SK-N-MC (cell line): ENCODE data around the gene DNER.

ENCODE experiments used
- EZH2 ChIP-seq: fragments of 200-600 bp; sonication (generic); IDR thresholded peaks from one replicate; pipeline ENCODE4 v1.6.1; 2017; ENCODE audit warnings: antibody characterized with exemption
- FOXP2 ChIP-seq: optimal IDR thresholded peaks from 2 replicates; pipeline ENCODE3; 2011; ENCODE audit warnings: mild to moderate bottlenecking, moderate library complexity; ENCODE audit not compliant: insufficient read depth; ENCODE audit errors: extremely low read length, control extremely low read depth
- POLR2AphosphoS5 ChIP-seq: IDR thresholded peaks from 2 replicates; pipeline ENCODE4 v1.6.1; 2012; ENCODE audit warnings: mild to moderate bottlenecking, low read depth, low read length, borderline replicate concordance

DNA sequence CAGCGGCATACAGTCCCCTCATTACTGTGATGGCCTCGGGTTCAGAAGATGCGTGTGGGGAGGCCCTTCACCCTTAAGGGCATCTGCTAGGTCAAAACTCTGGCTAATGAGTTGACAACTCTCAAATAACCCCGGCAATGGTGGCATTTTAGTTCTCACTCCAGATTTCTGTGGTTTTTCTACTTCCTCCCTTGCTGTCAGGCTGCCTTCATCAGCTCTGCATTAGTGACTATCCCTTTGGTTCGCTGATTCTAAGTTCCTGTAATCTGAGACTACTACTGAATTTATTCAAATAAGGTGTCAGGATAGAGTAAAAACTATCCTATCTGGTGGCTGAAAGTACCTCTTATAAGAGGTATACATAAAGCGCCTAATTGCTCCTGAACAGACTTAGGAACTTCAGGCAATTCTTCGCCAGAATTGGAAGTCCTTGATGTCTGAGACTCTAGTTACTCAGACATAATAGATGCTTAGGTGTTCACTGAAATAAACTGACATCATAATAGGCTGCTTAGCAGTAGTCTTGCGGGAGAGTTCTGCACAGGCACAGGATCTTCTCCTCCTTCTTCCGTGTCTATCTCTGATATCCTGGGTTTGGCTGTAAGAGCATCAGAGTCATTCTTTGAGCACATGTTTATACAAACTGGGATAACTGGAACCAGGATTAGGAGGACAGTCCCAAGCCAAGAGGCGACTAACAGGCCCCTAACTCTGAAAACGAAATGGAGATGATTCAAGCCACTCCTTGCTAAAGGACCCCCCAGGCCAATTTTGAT lies 194.5 kb downstream of the DNER start:
- TF ChIP-seq POLR2AphosphoS5 (no peak), EZH2 (no peak), FOXP2 (no peak)
